Mucosa of descending colon (tissue), 3 donors: Measurements from ENCODE around the gene LIMS2. TPM values are rescaled to one million over a fixed set of nuclear protein-coding genes. Genes with fewer than 3 reads are reported as not detected.

Experiments
- ATAC-seq: fragments of 200-7000 bp; cut with Tn5 transposase; one replicate; pipeline ENCODE4 v1.9.1; 2020; ENCODE audit warnings: mild to moderate bottlenecking, moderate library complexity
- DNase-seq, 3 donors: peaks; one replicate each; pipeline ENCODE4 v3.0.0-alpha.2; 2020
- H3K36me3 ChIP-seq: fragments of 200-600 bp; one replicate; pipeline ENCODE4 v1.8.0; 2021; ENCODE audit warnings: low read depth, mild to moderate bottlenecking
- H3K4me1 ChIP-seq: fragments of 200-600 bp; one replicate; pipeline ENCODE4 v1.8.0; 2021; ENCODE audit warnings: low read depth, mild to moderate bottlenecking
- H3K4me3 ChIP-seq: fragments of 200-600 bp; one replicate; pipeline ENCODE4 v1.8.0; 2021; ENCODE audit warnings: mild to moderate bottlenecking
- H3K9me3 ChIP-seq: fragments of 200-600 bp; one replicate; pipeline ENCODE4 v1.8.0; 2021; ENCODE audit warnings: mild to moderate bottlenecking
- CTCF ChIP-seq: fragments of 200-600 bp; IDR thresholded peaks from one replicate; pipeline ENCODE4 v1.8.0; 2022; ENCODE audit warnings: antibody characterized with exemption, mild to moderate bottlenecking
- intact Hi-C, 2 donors: fragments of 100-400 bp; cut with DNase I in 1 of 2; cut with micrococcal nuclease in 1 of 2; formaldehyde crosslinking; loops; one replicate each; pipeline versions ENCODE4 v1.11.0 to v1.11.1; 2022; cut with DNase I, micrococcal nuclease
- total RNA-seq, 3 donors: library from RNA; stranded (reverse); fragmentation: NEBNext Ultra II Directional in 2 of 3; extraction: Animal tissue kit (Norgen Biotek cat#: 25700) in 2 of 3; gene quantifications; one replicate each; pipeline versions ENCODE4 v1.2.1 to v1.2.4, GENCODE V29; 2021 to 2023
- donor health status: DM: no; HTN: no; CAD: no; lungs with moderate emphysema.
- donor health status: DM: no; HTN: no; CAD: no.
- donor health status: DM: no; HTN: yes; CAD: no.

The LIMS2 gene
- total RNA-seq, 3 donors from 2014 or later, result 12.5 to 478 (median 29.9) TPM

GRCh38 chr2:127703282-127703681 lies 28.0 kb upstream of the LIMS2 start:
- Histone ChIP-seq H3K4me1 (peaks cover 32% of the 10 kb centered on the region), H3K9me3 (no peaks in the 10 kb centered on the region), H3K36me3 (no peaks in the 10 kb centered on the region), H3K4me3 (no peak overlapping the region)
- no peak for TF ChIP-seq CTCF
- intact Hi-C loops, result no loop called here
- DNase-seq, result no peak
- no peak for ATAC-seq

GRCh38 chr2:127702395-127703009 lies 27.2 kb upstream of the LIMS2 start:
- DNase-seq (no peak), ATAC-seq (no peak)
- H3K36me3 ChIP-seq, result no peaks in the 10 kb centered on the region
- H3K4me3 ChIP-seq, result peak overlapping the region; percentile 72
- no peaks in the 10 kb centered on the region for H3K9me3 ChIP-seq
- peaks cover 32% of the 10 kb centered on the region for H3K4me1 ChIP-seq
- intact Hi-C loops, result no loop called here
- no peak for TF ChIP-seq CTCF

- no peaks in the 10 kb centered on the region for H3K36me3 ChIP-seq
- no peaks in the 10 kb centered on the region for H3K9me3 ChIP-seq
- ATAC-seq (peak; percentile 75), DNase-seq (peak; percentile 77 to 91 (median 89))
- peak overlapping the region; percentile 72 for H3K4me3 ChIP-seq
- TF ChIP-seq CTCF, result no peak
- peaks cover 32% of the 10 kb centered on the region for H3K4me1 ChIP-seq
- intact Hi-C loops, result no loop called here
Measured at GRCh38 chr2:127701651-127702394, 26.5 kb upstream of the LIMS2 start.

- H3K9me3 ChIP-seq, result no peaks in the 10 kb centered on the region
- H3K36me3 ChIP-seq, result no peaks in the 10 kb centered on the region
- DNase-seq (peak; percentile 91 to 97 (median 95)), ATAC-seq (peak; percentile 87)
- intact Hi-C loops, result no loop called here
- peaks cover 32% of the 10 kb centered on the region for H3K4me1 ChIP-seq
- H3K4me3 ChIP-seq, result peak within 1 kb of the TSS; percentile 72
- no peak for TF ChIP-seq CTCF
Measured at GRCh38 chr2:127701193-127701650, 25.9 kb upstream of the LIMS2 start, which contains the start of gene SFT2D3. TSS of gene SFT2D3 (plus strand) at chr2:127701497. CDS start at chr2:127701529, 32 bp downstream.

GRCh38 chr2:127700527-127701192 lies 25.3 kb upstream of the LIMS2 start:
- Histone ChIP-seq H3K4me1 (peaks cover 32% of the 10 kb centered on the region), H3K4me3 (peak overlapping the region; percentile 72), H3K36me3 (no peaks in the 10 kb centered on the region), H3K9me3 (no peaks in the 10 kb centered on the region)
- TF ChIP-seq CTCF, result no peak
- DNase-seq (peak; percentile 86 to 93 (median 88)), ATAC-seq (peak; percentile 69)
- intact Hi-C loops, result no loop called here
